SK-N-SH (cell line): ENCODE data around the gene DDO.

Experiments
- MEF2A ChIP-seq: IDR thresholded peaks from 2 replicates; pipeline ENCODE4 v1.4.0; 2012; ENCODE audit warnings: low read depth, borderline replicate concordance
- TF ChIP-seq, protein P1 (sequence below): IDR thresholded peaks from 2 replicates; pipeline ENCODE4 v1.6.1; 2012; ENCODE audit warnings: mild to moderate bottlenecking, low read depth, low read length, moderate library complexity
- TF ChIP-seq, protein P2 (sequence below): fragments of 150-350 bp; IDR thresholded peaks from 2 replicates; pipeline ENCODE4 v1.6.1; 2017; ENCODE audit warnings: antibody characterized with exemption, low read length, low read depth, borderline replicate concordance

DNA sequence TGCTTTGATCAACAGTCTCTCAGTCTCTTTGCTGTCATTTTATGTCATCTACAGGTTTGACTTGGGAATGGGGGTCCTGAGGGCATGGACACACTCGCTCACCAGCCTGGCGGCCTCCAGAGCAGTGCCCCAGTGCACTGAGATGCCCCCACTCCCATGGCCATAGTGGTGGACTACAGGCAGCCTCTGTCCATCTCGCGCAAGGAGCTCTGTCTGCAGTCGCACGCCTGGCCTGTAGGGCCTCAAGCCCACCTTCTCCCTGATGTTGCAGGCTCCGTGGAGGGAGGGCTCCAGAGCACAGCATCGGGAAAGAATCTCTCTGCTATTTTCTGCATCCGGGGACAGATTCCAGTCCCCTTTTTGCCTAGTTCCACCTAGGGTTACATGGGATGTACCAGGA, 22.6 kb downstream of the DDO start:
- no peak for TF ChIP-seq MEF2A
- TF ChIP-seq, protein P1, sequence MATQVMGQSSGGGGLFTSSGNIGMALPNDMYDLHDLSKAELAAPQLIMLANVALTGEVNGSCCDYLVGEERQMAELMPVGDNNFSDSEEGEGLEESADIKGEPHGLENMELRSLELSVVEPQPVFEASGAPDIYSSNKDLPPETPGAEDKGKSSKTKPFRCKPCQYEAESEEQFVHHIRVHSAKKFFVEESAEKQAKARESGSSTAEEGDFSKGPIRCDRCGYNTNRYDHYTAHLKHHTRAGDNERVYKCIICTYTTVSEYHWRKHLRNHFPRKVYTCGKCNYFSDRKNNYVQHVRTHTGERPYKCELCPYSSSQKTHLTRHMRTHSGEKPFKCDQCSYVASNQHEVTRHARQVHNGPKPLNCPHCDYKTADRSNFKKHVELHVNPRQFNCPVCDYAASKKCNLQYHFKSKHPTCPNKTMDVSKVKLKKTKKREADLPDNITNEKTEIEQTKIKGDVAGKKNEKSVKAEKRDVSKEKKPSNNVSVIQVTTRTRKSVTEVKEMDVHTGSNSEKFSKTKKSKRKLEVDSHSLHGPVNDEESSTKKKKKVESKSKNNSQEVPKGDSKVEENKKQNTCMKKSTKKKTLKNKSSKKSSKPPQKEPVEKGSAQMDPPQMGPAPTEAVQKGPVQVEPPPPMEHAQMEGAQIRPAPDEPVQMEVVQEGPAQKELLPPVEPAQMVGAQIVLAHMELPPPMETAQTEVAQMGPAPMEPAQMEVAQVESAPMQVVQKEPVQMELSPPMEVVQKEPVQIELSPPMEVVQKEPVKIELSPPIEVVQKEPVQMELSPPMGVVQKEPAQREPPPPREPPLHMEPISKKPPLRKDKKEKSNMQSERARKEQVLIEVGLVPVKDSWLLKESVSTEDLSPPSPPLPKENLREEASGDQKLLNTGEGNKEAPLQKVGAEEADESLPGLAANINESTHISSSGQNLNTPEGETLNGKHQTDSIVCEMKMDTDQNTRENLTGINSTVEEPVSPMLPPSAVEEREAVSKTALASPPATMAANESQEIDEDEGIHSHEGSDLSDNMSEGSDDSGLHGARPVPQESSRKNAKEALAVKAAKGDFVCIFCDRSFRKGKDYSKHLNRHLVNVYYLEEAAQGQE = no peak
- TF ChIP-seq, protein P2, sequence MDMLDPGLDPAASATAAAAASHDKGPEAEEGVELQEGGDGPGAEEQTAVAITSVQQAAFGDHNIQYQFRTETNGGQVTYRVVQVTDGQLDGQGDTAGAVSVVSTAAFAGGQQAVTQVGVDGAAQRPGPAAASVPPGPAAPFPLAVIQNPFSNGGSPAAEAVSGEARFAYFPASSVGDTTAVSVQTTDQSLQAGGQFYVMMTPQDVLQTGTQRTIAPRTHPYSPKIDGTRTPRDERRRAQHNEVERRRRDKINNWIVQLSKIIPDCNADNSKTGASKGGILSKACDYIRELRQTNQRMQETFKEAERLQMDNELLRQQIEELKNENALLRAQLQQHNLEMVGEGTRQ = no peak
